GM15510 (cell line): ENCODE measurements around the gene OST4.

Experiments used
- POLR2A ChIP-seq: IDR thresholded peaks from 3 replicates; pipeline ENCODE4 v1.6.1; 2011; ENCODE audit warnings: borderline replicate concordance; ENCODE audit not compliant: insufficient read length; ENCODE audit errors: extremely low read depth

The OST4 gene

GRCh38 chr2:27083410-27084296 lies 12.2 kb upstream of the OST4 start:
- TF ChIP-seq POLR2A = no peak

- no peak for TF ChIP-seq POLR2A
Measured at GRCh38 chr2:27082773-27083409, 11.4 kb upstream of the OST4 start.

- no peak for TF ChIP-seq POLR2A
Measured at GRCh38 chr2:27081984-27082772, 10.7 kb upstream of the OST4 start.

GRCh38 chr2:27080603-27080936 lies 9.1 kb upstream of the OST4 start:
- TF ChIP-seq POLR2A = no peak

- TF ChIP-seq POLR2A = no peak
Measured at GRCh38 chr2:27080140-27080469, 8.7 kb upstream of the OST4 start.

GRCh38 chr2:27079233-27080139 lies 8.0 kb upstream of the OST4 start:
- no peak for TF ChIP-seq POLR2A

- TF ChIP-seq POLR2A = no peak
Measured at GRCh38 chr2:27078267-27079194, 7.1 kb upstream of the OST4 start, which contains the start of gene EMILIN1. EMILIN1 (plus strand) TSS chr2:27078615; CDS start chr2:27079066, 451 bp downstream.

- TF ChIP-seq POLR2A = no peak
Measured at GRCh38 chr2:27077231-27077630, 5.8 kb upstream of the OST4 start.

GRCh38 chr2:27076323-27076722 lies 4.9 kb upstream of the OST4 start:
- TF ChIP-seq POLR2A = no peak

- TF ChIP-seq POLR2A = no peak
Measured at GRCh38 chr2:27074738-27075565, 3.5 kb upstream of the OST4 start.

GRCh38 chr2:27073782-27074181 lies 2.3 kb upstream of the OST4 start:
- TF ChIP-seq POLR2A = no peak

GRCh38 chr2:27072920-27073319 lies 1.5 kb upstream of the OST4 start:
- TF ChIP-seq POLR2A = no peak
